Raji (cell line): ENCODE data around the gene SELENON.

Source experiments
- POLR2A ChIP-seq: IDR thresholded peaks from 2 replicates; pipeline ENCODE4 v1.6.1; 2011; ENCODE audit warnings: low read depth, low read length, control low read depth; ENCODE audit not compliant: insufficient read depth

SELENON gene, protein sequence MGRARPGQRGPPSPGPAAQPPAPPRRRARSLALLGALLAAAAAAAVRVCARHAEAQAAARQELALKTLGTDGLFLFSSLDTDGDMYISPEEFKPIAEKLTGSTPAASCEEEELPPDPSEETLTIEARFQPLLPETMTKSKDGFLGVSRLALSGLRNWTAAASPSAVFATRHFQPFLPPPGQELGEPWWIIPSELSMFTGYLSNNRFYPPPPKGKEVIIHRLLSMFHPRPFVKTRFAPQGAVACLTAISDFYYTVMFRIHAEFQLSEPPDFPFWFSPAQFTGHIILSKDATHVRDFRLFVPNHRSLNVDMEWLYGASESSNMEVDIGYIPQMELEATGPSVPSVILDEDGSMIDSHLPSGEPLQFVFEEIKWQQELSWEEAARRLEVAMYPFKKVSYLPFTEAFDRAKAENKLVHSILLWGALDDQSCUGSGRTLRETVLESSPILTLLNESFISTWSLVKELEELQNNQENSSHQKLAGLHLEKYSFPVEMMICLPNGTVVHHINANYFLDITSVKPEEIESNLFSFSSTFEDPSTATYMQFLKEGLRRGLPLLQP

DNA sequence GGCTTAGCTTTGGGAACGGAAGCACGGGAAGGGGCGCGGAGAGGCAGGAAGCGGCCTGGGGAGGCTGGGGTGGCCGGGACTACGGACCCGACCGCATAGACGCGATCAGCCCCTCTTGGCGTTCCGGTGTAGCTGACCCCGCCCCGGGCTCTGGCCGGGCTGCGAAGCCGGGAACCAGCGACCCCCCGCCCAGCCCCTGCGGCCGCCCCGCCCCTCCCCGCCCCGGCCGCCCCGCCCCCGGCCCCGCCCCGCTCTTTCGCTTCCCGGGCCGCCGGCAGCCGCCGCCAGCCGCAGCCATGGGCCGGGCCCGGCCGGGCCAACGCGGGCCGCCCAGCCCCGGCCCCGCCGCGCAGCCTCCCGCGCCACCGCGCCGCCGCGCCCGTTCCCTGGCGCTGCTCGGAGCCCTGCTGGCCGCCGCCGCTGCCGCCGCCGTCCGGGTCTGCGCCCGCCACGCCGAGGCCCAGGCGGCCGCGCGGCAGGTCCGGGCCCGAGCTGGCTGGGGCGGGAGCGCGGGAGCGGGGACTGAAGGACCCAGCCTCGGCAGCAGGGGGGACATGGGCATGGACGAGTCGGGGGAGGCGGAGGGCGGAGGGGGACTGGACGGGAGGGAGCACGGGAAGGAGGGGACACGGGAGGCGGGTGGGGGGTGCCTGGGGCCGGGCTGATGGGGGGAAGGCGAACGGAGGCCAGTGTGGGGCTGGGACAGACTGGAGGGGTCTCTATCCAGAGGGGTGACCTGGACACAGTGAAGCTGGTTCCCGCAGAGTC is at the start of gene SELENON:
Gene SELENON (plus strand): TSS at position 259 of the 768 bp plus-strand sequence. CDS start 38 bp downstream, at position 297.
- TF ChIP-seq POLR2A, result no peak

DNA sequence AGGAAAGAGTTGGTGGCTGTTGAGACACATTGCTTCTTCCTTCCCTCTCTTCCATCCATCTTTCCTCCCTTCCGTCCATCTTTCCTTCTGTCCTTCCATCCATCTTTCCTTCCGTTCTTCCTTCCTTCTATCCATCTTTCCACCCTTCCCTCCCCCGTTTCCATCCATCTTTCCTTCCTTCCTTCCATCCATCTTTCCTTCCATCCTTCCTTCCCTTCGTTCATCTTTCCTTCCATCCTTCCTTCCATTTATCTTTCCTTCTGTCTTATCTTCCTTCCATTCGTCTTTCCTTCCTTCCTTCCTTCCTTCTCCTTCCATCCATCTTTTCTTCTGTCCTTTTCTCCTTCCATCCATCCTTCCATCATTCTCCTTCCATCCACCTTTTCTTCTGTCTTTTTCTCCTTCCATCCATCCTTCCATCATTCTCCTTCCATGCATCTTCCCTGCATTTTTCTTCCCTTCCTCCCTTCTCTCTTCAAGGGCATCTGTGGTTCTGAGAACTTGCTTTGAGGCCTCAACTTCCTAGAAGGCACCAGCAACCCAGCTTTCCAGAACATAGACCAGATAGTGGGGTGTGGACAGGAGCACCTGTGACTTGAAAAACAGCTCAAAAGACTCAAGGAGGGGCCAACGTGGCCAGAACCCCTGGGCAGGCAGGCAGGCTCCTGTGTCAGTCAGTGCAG is 48.9 kb upstream of the SELENON start:
- no peak for TF ChIP-seq POLR2A

DNA sequence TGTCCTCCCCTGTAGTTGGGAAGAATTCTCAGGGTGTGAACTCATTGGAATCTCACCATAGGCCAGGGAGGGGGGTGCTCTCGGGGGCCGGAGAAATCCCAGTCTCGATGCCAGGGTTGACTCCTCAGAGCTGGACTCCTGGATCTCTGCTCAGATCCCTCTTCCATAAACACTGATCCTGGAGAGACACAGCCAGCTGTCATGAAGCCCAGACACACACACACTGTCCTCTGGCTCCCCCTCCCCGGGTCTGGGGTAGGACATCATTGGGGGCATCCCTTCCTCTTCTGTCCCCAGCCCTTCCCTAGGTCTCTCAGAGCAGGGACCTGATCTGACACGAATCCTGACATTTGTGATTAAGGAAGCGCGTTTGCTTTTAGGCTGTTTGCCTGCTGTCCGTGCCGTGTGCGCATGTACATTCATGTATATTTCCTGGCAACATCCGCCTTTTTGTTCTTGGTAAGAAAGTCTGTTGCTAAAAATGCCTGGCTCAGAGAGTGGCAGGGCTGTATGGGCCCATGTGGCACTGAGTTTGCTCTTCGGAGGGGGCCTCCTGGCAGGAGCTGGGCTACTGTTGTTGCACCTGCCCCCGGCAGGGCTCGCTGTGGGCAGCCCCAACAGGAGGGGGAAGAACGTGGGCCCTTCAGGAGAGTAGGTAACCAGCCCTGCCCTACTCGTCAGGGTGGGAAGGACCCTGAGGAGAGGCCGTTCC is 45.4 kb upstream of the SELENON start:
- no peak for TF ChIP-seq POLR2A

DNA sequence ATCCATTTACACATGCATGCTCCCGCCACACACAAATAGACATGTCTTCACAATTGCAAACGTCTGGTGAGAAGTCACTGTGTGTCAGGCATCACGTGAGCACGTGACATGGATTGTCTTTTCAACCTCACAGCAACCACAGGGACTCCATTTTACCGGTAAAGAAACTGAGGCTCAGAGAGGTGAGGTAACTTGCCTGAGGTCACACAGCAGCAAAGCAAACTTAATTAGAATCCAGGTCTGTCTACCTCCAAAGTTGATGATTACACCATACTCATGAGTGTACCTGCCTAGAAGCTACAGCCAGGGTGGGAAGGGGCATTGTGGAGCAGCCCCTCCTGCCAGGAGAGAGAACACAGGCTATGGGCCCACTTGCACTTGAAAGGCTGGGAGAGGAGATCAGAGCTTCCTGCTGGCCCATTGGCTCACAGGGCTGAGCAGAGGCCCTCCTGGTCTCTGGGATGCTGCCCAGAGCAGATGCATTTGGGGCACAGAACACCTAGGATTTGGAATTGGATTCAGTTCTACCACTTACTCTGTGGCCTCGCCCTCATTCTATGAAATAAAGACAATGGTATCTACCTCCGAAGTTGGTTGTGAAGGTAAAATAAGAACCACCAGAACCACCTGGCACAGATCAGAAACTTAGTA is 44.4 kb upstream of the SELENON start:
- TF ChIP-seq POLR2A, result no peak

DNA sequence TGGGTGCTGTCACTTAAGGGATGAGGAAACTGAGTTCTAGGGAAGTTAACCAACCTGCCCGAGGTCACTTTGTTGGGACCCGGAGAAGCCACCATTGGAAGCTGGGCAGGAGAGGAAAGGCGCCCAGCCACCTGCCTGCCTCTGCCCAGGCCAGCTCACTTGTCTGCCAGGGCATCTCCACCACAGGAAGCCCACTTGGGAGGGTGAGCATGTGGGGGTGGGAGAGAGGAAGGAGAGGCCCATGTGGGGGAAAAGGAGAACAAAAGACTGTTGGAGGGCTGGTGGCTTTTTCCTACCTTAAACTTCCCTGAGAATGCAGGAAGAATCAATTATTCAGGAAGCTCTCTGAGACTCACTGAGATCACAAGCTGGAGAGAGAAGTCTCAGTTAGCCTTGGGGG is 43.8 kb upstream of the SELENON start:
- no peak for TF ChIP-seq POLR2A

DNA sequence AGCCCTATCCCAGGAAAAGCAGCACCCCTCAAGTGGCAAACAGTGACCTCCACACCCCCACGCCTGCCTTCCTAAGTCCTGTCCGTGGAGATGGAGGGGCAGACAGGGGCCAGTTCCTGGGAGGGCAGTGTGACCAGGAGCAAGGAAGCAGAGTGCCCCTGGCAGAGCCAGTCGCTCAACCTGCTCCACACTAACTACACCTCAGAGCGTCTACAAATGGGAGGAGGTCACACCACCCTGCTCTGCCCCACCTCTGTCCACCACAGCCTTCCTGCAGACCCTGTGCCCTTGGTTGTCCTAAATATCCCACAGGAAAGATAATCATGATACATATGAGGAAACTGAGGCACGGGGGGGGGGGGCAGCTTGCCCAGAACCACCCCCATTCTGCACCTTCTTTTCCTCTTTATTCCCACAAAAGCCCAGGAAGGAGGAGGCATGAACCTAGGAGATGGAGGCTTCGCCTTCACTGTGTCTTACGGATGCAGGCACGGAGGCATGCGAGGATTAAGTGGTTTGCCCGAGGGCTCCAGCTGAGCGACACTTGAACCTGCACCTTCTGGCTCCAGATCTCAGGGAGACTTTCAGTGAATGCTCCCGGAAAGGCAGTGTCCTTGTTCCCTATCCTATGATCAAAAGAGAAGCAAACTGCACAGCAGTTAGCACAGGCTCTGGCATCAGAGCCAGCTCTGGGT is 42.7 kb upstream of the SELENON start:
- no peak for TF ChIP-seq POLR2A

DNA sequence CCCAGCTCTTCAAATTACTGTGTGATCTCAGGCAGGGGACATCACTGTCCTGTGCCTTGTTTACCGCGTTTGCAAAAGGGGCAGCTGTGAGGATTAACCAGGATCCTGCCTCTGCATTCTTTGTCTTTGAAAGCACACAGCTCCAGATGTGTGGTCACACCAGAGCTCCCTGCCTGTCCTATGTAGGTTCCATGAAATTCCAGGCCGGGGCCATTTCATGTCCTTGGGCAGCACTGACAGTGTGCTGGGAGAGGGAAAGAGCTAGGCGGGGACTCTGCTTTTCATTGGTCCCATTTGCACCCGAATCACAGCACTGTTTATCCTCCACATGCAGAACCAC is 42.2 kb upstream of the SELENON start:
- no peak for TF ChIP-seq POLR2A

DNA sequence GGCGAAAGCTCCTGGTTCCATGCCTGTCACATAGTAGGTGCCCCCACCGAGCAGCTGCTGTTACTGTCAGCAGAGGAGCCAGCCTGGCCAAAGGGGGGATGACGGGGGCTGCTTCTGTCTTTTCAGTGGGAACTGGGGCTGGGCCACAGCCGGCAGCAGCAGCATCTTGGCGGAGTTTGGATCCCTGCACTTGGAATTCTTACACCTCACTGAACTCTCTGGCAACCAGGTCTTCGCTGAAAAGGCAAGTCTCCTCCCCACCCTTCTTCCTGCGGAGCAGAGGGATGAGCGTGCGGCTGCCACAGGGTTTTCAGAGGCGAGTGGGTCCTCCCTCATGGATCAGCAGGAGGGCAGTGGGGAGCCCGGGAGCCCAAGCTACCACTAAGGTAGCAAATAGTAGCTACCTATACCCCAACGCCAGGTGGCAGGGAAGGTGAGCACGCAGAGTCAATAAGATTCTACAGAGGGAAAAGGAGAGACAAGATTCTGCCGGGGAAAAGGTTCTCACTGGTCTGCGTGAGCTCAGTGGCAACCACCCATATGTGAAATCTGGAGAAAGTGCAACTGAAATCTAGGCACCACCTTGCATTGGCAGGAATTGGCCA is 41.4 kb upstream of the SELENON start:
- no peak for TF ChIP-seq POLR2A

DNA sequence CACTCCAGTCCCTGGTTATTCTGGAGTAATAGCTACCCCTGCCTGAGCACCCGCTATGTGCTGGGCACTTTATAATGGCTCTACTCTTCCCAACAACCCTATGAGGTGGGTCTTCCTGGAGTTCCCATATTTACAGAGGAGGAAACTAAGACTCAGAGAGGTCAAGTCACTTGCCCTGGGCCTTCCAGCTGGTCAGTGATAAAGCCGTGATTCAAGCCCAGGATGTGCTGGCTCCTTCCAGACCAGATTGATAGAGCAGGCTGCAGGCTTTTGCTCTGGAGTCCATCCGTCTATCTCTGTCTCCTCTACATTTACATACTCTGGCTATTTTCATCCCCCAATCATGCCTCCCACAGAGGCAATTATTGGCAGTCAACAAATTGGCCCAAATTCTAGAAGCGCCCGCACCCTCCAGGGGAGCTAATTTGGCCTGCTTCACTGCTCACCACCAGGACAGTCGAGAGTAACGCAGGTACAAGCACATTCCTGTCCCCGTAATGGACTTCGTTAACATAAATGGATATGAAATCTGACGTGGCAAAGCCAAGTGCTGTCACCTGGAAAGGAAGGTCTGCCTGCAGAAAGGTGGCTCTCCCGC is 39.8 kb upstream of the SELENON start:
- no peak for TF ChIP-seq POLR2A

DNA sequence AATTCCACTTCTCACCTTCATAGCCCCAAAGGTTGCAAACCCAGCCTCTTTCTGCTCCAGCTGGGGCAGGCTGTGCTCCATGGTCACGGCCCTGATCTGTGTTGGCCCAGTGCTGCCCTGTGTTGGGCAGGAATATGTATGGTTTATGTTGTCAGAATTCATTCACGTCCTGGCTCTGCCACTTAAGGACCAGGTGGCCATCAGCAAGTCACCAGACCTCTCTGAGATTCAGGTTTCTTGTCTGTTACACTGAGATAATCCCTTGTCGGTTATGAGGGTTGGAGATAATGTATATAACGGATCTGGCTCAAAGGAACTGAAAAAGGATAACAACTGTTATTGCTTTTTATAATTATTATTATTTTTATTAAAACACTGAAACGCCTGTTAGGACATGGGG is 39.1 kb upstream of the SELENON start:
- TF ChIP-seq POLR2A, result no peak

DNA sequence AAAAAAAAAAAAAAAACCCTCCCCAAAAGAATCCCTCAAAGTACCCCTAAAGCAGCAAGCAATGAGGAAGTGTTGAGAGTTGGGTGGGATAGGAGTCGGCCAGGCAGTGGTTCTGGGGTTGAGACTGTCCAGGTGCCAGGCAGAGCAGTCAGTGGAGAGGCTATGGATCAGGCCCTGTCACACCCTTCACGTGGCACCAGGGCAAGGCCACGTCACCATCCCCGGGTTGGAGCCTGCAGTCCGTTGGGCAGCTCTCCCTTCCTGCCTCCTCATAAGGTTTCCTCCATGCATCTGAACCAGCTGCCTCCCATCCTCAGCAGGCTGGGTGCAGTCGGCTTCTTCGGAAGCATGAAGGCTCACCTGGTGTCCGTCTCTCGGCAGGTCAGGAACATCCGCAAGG is 36.5 kb upstream of the SELENON start:
- no peak for TF ChIP-seq POLR2A

DNA sequence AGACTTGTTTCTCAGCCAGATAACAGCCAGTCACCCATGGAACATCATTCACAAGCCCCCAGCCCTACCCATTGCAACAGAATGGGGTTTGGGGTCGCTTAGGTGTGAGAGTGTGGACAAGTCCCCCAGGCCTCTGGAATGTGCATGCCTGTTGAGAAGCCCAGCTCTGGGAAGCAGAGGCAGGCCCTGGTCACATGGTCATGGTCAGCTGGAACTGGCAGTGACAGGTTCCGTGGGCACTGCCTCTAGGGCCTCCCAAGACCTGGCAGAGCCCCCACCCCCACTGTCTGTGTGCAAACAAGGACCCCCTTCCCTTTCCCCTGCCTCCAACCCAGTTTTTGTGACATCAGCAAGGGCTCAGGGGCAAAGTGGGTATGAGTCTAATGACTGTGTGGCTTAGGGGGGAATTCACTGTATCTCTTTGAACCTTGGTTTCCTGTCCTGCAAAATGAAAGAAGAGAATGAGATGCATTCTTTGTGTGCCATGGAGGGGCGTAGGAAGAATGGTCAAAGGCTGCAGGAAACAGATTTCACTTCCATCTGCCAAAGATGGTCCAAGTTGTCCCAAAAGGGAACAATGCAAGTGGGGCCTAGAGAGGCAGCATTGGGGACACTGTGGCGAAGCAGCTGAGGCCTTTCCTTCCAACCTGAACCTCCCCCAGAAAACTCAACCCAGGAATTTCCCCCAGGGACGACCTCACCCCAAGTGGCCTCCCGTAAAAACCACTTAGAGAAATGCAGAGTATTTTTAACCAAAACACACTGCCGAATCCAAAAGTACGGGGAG is 34.7 kb upstream of the SELENON start:
- no peak for TF ChIP-seq POLR2A
